GM19035 (cell line): Measurements from ENCODE around the gene MCCC2.
A peak's percentile ranks its signal among the peaks of the same experiment; 100 is the strongest.
"Not testable (repeated sequence)": the region's sequence is repeated elsewhere in the genome, so short reads cannot be mapped to it uniquely, and the experiment has no call there.

Experiments
- ATAC-seq: cut with Tn5 transposase; IDR thresholded peaks from one replicate; pipeline ENCODE4 v1.9.1; 2021; ENCODE audit not compliant: unreplicated experiment

The MCCC2 gene

GRCh38 chr5:71596169-71596568 is 9.0 kb downstream of the MCCC2 start:
- ATAC-seq, result no peak

- no peak for ATAC-seq
Measured at GRCh38 chr5:71597001-71597400, 9.9 kb downstream of the MCCC2 start.

- no peak for ATAC-seq
Measured at GRCh38 chr5:71600783-71601182, 13.6 kb downstream of the MCCC2 start.

GRCh38 chr5:71601222-71602026 is 14.3 kb downstream of the MCCC2 start:
- ATAC-seq, result peak; percentile 92

GRCh38 chr5:71609916-71610315 is 22.8 kb downstream of the MCCC2 start:
- not testable (repeated sequence) for ATAC-seq

- ATAC-seq, result no peak
Measured at GRCh38 chr5:71615809-71616208, 28.7 kb downstream of the MCCC2 start.

GRCh38 chr5:71620630-71621029 is 33.5 kb downstream of the MCCC2 start:
- no peak for ATAC-seq

- ATAC-seq, result no peak
Measured at GRCh38 chr5:71621268-71621667, 34.1 kb downstream of the MCCC2 start.

- ATAC-seq, result no peak
Measured at GRCh38 chr5:71621741-71622140, 34.6 kb downstream of the MCCC2 start.

- no peak for ATAC-seq
Measured at GRCh38 chr5:71623221-71623794, 36.2 kb downstream of the MCCC2 start.

GRCh38 chr5:71629950-71630349 is 42.8 kb downstream of the MCCC2 start:
- no peak for ATAC-seq

GRCh38 chr5:71631070-71631469 is 43.9 kb downstream of the MCCC2 start:
- ATAC-seq, result no peak

GRCh38 chr5:71632168-71632567 is 45.0 kb downstream of the MCCC2 start:
- ATAC-seq, result no peak

GRCh38 chr5:71633255-71634155 is 46.4 kb downstream of the MCCC2 start:
- no peak for ATAC-seq

GRCh38 chr5:71637133-71637532 is 50.0 kb downstream of the MCCC2 start:
- ATAC-seq, result no peak

- no peak for ATAC-seq
Measured at GRCh38 chr5:71640408-71640807, 53.3 kb downstream of the MCCC2 start.

- no peak for ATAC-seq
Measured at GRCh38 chr5:71645030-71645429, 57.9 kb downstream of the MCCC2 start.

GRCh38 chr5:71650940-71651339 is 63.8 kb downstream of the MCCC2 start:
- not testable (repeated sequence) for ATAC-seq

GRCh38 chr5:71651579-71651978 is 64.4 kb downstream of the MCCC2 start:
- no peak for ATAC-seq

GRCh38 chr5:71652349-71652748 is 65.2 kb downstream of the MCCC2 start:
- ATAC-seq, result no peak

GRCh38 chr5:71652803-71653543 is 65.8 kb downstream of the MCCC2 start:
- ATAC-seq, result no peak
